ENCODE measurements around the gene AP5Z1. TPM values are rescaled to one million over a fixed set of nuclear protein-coding genes. Genes with fewer than 3 reads are reported as not detected.

AP5Z1 gene
- total and polyA plus RNA-seq, 2 experiments from 2014 or later: 21.1 to 22.6 TPM

DNA sequence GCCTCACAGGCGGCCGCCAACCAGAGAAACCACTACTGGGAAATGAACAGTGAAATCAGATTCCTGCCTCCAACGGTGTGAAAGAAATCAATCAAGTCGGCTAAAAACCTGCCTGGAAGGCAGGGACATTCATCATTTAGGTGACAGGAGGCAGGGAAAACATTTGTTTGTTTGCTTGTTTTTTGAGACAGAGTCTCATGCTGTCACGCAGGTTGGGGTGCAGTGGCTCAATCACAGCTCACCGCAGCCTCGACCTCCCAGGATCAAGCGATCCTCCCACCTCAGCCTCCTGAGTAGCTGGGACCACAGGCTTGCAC is 30.5 kb downstream of the AP5Z1 start:
- no peak for DNase-seq (ENCODE audit: low read depth in 1 of 2, low spot score in 1 of 2)
- TF ChIP-seq, protein P1, sequence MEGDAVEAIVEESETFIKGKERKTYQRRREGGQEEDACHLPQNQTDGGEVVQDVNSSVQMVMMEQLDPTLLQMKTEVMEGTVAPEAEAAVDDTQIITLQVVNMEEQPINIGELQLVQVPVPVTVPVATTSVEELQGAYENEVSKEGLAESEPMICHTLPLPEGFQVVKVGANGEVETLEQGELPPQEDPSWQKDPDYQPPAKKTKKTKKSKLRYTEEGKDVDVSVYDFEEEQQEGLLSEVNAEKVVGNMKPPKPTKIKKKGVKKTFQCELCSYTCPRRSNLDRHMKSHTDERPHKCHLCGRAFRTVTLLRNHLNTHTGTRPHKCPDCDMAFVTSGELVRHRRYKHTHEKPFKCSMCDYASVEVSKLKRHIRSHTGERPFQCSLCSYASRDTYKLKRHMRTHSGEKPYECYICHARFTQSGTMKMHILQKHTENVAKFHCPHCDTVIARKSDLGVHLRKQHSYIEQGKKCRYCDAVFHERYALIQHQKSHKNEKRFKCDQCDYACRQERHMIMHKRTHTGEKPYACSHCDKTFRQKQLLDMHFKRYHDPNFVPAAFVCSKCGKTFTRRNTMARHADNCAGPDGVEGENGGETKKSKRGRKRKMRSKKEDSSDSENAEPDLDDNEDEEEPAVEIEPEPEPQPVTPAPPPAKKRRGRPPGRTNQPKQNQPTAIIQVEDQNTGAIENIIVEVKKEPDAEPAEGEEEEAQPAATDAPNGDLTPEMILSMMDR (IDR thresholded peaks at IDR 0.05; ENCODE audit: low read depth, low read length): no peak
- H3K27me3 ChIP-seq: no peaks in the 10 kb centered on the region
- H3K4me1 ChIP-seq (ENCODE audit: low read depth): no peaks in the 10 kb centered on the region
- no peak overlapping the region for H3K4me3 ChIP-seq
- H3K36me3 ChIP-seq: peaks cover 3% of the 10 kb centered on the region
- no peaks in the 10 kb centered on the region for H3K9me3 ChIP-seq (ENCODE audit: low read depth)
- H3K27ac ChIP-seq: no peak overlapping the region

DNA sequence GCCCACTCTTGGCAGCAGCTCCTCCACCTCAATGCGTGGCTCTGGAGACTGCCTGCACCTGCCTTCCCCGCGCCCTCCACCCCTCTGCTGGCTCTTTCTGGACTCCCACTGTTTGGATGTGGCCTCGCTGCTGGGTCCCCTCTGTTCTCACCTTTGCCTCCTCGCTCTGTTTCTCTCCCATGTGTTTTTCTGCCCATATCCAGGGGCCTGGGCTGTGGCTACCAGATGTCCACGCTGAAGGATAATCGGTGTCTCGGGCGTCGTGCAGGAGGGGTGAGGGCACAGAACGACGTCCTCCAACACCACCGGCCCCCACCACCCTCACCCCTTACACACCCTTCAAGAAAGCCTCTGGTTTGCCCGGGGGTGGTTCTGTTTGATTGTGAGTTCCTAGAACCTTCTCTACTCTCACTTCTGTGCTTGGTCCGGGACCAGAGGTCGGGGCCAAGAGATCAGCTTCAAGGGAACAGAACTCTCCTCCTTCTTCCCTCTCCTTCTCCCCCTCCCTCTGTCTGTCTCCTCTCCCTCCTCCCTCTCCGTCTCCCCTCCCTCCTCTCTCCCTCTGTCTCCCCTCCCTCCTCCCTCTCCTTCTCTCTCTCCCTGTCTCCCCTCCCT is 31.7 kb downstream of the AP5Z1 start:
- Histone ChIP-seq H3K36me3 (peaks cover 3% of the 10 kb centered on the region), H3K4me1 (ENCODE audit: low read depth) (no peaks in the 10 kb centered on the region), H3K27me3 (no peaks in the 10 kb centered on the region), H3K9me3 (ENCODE audit: low read depth) (no peaks in the 10 kb centered on the region), H3K27ac (no peak overlapping the region), H3K4me3 (no peak overlapping the region)
- no peak for DNase-seq (ENCODE audit: low read depth in 1 of 2, low spot score in 1 of 2)
- TF ChIP-seq, protein P1 (IDR thresholded peaks at IDR 0.05; ENCODE audit: low read depth, low read length): no peak

DNA sequence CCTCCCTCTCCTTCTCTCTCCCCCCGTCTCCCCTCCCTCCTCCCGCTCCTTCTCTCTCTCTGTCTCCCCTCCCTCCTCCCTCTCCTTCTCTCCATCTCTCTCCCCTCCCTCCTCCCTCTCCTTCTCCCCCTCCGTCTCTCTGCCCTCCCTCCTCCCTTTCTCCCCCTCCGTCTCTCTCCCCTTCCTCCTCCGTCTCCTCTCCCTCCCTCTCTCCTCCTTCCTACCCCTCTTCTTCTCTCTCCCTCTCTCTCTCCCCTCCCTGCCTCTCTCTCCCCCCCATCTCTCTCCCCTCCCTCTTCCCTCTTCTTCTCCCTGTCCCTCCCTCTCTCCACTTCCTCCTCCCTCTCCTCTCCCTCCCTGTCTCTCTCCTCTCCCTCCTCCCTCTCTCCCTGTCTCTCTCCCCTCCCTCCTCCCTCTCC is 32.2 kb downstream of the AP5Z1 start:
- no peaks in the 10 kb centered on the region for H3K27me3 ChIP-seq
- TF ChIP-seq, protein P1 (IDR thresholded peaks at IDR 0.05; ENCODE audit: low read depth, low read length): no peak
- no peaks in the 10 kb centered on the region for H3K9me3 ChIP-seq (ENCODE audit: low read depth)
- H3K4me1 ChIP-seq (ENCODE audit: low read depth): no peaks in the 10 kb centered on the region
- peaks cover 3% of the 10 kb centered on the region for H3K36me3 ChIP-seq
- H3K4me3 ChIP-seq: no peak overlapping the region
- H3K27ac ChIP-seq: no peak overlapping the region
- no peak for DNase-seq (ENCODE audit: low read depth in 1 of 2, low spot score in 1 of 2)

DNA sequence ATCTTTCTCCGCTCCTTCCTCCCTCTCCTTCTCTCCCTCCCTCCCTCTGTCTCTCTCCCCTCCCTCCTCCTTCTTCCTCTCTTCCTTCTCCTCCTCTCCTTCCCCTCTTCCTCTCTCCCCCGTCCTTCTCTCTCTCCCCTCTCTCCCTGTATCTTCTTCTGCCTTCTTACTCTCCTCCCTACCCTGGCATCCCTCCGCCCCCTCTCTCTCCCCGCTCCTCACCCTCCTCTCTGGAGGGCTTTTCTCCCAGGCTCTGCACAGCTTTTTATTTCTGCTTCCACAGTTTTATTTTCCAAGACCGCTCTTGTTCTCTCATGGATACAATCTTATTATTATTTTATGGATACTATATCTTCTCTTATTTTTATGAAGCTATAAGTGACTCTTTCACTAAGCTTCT is 32.6 kb downstream of the AP5Z1 start:
- Histone ChIP-seq H3K9me3 (ENCODE audit: low read depth) (no peaks in the 10 kb centered on the region), H3K27me3 (no peaks in the 10 kb centered on the region), H3K27ac (no peak overlapping the region), H3K4me3 (no peak overlapping the region), H3K4me1 (ENCODE audit: low read depth) (no peaks in the 10 kb centered on the region), H3K36me3 (peaks cover 3% of the 10 kb centered on the region)
- DNase-seq (ENCODE audit: low read depth in 1 of 2, low spot score in 1 of 2): no peak
- TF ChIP-seq, protein P1 (IDR thresholded peaks at IDR 0.05; ENCODE audit: low read depth, low read length): no peak

DNA sequence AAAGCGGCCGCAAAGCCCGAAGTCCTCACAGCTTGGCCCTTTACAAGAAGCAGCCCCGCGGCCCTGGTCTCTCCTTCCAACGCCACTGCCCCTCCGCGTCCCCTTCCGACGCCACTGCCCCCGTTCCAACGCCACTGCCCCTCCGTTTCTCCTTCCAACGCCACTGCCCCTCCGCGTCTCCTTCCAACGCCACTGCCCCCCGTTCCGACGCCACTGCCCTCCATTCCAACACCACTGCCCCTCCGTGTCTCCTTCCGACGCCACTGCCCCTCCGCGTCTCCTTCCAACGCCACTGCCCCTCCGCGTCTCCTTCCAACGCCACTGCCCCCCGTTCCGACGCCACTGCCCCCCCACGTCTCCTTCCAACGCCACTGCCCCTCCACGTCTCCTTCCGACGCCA is 33.1 kb downstream of the AP5Z1 start:
- no peaks in the 10 kb centered on the region for H3K9me3 ChIP-seq (ENCODE audit: low read depth)
- no peak overlapping the region for H3K27ac ChIP-seq
- H3K4me3 ChIP-seq: no peak overlapping the region
- H3K27me3 ChIP-seq: no peaks in the 10 kb centered on the region
- H3K4me1 ChIP-seq (ENCODE audit: low read depth): no peaks in the 10 kb centered on the region
- H3K36me3 ChIP-seq: peaks cover 5% of the 10 kb centered on the region
- no peak for DNase-seq (ENCODE audit: low read depth in 1 of 2, low spot score in 1 of 2)
- TF ChIP-seq, protein P1 (IDR thresholded peaks at IDR 0.05; ENCODE audit: low read depth, low read length): no peak
